ENCODE results near the gene AQP6. TPM values are rescaled to one million over a fixed set of nuclear protein-coding genes. Genes with fewer than 3 reads are reported as not detected.

Gene AQP6, protein sequence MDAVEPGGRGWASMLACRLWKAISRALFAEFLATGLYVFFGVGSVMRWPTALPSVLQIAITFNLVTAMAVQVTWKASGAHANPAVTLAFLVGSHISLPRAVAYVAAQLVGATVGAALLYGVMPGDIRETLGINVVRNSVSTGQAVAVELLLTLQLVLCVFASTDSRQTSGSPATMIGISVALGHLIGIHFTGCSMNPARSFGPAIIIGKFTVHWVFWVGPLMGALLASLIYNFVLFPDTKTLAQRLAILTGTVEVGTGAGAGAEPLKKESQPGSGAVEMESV
- not detected in 2 replicates for total RNA-seq (2014; rRNA removed)
- not detected for polyA plus RNA-seq (2012)

DNA sequence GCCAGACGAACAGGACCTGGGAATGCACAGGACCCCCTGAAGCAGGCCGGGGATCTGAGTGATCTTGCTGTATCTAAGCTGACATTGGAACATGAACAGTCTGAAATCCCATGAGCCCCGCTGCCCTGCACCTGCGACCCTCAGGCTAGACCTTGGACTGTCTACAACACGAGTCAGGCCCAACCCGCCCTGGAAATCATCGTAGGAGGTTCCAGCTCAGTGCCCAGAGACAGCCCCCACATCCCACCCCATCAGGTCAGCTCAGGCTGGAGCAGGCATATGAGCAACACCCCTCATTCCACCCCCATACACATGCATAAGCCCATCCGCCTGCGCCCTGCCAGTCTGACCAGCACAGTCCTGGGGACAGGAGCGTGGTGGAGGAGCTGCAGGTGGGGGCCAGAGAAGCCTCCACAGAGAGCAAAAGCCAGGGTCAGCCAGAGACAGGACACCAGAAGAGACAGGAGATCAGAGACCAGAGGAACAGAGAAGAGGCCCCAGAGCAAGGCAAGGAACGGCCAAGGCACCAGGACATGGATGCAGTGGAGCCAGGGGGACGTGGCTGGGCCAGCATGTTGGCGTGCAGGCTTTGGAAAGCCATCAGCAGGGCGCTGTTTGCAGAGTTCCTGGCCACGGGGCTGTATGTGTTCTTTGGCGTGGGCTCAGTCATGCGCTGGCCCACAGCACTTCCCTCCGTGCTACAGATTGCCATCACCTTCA is at the start of gene AQP6:
TSS of gene AQP6 (plus strand) at position 307 of the 720 bp plus-strand sequence. CDS start at position 534, 227 bp downstream.
- DNase-seq (ENCODE audit: low read depth): no peak

GRCh38 chr12:49923035-49923644 is 49.6 kb upstream of the AQP6 start:
- no peak for DNase-seq (ENCODE audit: low read depth)

- DNase-seq (ENCODE audit: low read depth): no peak
These were observed 48.7 kb upstream of the AQP6 start for GRCh38 chr12:49923880-49924556.

DNA sequence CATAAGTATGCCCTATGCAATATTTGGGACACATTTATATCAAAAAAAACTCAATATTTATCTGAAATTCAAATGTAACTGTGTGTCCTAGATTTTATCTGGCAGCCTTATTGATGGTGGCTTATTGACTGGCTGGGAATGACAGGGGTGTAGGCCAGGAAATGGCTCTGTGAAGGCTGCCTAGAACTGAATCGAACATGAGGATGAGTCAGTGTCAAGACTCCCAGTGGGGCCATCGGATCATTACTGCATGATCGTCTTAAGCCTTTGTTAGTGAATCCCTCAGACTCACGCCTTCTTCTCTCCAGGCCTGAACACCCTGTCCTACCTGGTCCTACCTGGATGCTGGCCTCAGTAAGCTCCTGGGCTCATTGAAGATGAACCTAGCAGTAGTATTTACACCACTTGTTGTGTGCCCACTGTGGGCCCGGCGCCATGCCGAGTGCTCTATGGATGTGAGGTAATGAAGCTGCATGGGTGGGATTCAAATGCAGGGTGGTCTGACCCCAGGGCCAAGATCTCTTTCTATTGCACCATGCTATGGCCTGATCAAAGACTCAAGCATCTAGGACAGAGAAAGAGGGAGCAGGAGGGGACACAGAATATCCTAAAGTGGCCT is 48.0 kb upstream of the AQP6 start:
- no peak for DNase-seq (ENCODE audit: low read depth)

DNA sequence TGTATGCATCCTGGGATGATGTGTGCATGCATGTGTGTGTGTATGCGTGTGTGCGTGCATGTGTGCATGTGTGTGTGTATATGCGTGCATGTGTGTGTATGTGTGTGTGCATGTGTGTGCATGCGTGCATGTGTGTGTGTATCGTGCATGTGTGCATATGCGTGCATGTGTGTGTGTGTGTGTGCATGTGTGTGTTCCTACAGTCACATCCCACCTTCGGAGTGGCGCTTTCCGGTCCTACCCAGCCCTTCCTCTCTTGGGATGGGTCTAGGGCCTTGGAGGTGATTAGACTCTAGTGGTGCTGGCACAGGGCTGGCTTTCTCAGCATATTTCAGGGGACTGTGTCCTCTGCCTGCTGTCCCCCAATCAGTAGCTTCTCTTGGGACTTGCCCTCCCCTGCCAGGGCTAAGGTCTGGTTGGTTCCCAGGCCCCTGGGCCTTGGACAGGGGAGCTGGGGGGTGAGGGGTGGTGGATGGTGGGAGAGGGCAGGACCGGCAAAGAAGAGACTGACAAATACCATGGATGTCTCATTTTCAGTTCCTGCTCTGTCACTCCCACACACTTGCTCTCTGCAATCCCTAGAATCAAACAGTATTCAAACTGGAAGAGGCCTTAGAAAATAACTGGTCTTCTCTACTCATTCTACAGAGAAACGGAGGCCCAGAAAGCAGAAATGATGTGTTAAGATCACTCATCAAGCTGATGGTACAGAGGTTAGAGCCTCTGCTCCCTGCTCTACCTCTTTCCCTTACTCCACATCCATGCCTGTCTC is 47.1 kb upstream of the AQP6 start:
- no peak for DNase-seq (ENCODE audit: low read depth)

DNA sequence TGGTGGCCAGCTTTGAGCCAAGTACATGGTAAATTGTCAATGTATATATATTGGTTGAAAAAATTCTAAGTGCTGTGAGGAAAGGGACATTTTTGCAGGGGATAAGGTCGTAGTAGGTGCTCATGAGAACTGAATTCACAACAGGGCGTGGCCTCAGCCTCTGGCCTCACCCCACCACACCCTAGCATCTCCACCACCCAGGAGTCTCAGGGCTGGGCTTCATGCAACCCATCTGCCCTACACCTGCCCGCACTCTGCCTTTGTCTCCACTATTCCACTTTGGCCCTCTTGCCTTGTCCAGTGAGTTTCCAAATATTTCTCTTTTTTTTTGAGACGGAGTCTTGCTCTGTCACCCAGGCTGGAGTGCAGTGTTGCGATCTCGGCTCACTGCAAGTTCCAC is 44.3 kb upstream of the AQP6 start:
- DNase-seq (ENCODE audit: low read depth): no peak

DNA sequence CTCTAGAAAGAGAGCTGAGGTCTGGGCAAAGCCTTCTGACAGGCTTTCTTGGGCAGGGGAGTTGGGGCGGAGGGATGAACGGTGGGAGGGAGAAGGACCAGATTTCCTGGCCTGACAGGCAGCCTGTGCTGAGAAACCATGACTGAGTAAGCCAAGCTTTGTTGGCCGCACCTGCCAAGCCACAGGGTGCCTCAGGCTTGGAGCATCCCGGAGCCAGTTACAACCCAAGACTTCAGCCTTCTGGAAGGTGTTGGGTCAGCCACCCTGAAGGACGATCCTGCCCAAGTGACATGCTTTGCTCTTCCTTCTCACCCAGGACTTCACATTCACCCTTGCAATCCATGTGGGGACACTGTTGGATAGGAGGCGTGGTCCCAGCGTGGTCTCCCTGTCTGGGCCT is 43.2 kb upstream of the AQP6 start:
- DNase-seq (ENCODE audit: low read depth): no peak

DNA sequence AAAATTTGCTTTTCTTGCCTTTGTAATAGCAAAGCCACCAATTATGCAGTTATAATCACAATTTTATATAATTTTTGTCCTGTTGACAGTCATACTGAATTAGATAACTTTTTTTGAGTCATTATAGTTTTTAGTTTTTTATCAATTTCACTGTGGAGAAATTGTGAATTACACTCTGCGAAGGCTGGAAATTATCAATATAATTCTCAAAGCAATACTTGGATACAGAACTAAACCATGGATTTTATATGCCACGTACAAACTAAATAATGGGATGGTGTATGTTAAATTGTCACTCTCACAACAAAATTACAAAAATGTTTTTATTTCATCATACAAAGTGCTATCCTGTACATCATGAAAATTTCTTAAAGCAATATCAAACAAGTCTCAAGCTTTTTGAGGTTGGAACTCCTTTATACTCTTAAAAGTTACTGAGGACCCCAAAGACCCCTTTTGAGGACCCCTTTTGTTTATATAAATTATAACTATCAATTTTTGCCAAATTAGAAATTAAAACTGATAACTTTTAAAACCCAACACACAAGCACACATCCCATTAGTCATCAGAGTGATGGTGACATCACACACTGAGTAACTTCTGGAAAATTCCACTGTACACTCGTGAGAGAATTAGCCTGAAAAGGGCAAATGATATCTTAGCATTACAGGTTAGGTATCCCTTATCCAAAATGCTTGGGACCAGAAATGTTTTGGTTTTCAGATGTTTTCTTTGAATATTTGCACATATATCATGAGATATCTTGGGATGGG is 42.0 kb upstream of the AQP6 start:
- peak; percentile 70 for DNase-seq (ENCODE audit: low read depth)

DNA sequence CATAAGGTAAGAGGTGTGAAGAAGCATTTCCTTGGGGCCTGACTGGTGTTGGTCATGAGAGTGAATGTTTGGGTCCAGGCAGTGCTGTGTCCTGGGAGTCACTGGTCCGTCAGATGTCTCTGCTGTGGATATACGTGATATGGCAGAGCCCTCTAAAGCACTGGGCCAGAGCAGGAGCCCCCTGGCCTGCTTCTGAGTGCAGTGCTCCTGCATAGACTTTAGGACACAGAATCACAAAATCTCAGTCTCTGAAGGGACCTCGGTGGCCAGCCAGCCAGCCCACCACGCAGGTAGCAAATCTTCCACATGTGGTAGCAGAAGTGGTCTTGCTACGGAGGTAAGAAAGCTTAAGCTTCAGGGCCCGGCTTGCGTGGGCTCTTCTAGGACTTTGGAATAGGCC is 40.7 kb upstream of the AQP6 start:
- DNase-seq (ENCODE audit: low read depth): no peak

GRCh38 chr12:49932533-49933130 is 40.1 kb upstream of the AQP6 start:
- DNase-seq (ENCODE audit: low read depth): no peak

DNA sequence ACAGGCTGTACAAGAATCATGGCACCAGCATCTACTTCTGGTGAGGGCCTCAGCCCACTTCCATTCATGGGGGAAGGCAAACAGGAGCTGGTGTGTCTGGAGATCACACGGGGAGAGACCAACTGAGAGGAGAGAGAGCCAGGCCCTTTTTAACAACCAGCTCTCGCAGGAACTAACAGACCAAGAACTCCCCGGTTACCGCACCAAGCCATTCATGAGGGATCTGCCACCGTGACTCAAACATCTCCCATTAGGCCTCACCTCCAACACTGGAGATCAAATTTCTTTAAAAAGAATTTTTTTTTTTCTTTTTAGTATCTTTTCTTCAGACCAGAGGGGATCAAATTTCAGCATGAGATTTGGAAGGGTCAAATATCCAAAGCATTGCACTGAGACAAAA is 39.0 kb upstream of the AQP6 start:
- DNase-seq (ENCODE audit: low read depth): peak; percentile 54

DNA sequence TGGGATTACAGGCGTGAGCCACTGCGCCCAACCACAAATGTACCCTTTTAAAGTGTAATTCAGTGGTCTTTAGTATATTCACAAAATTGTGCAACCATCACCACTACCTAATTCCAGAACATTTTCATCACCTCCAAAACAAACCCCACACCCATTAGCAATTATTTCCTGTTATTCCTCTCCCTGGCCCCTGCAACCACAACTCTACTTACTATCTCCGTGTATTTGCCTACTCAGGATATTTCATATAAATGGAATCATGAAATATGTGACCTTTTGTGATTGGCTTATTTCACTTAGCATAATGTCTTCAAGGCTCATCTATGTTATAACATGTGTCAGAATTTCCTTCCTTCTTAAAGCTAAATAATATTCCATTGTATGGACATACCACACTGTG is 38.2 kb upstream of the AQP6 start:
- DNase-seq (ENCODE audit: low read depth): no peak

- DNase-seq (ENCODE audit: low read depth): no peak
These were observed 35.8 kb upstream of the AQP6 start for GRCh38 chr12:49936925-49937324.

GRCh38 chr12:49937639-49938300 is 35.0 kb upstream of the AQP6 start:
- DNase-seq (ENCODE audit: low read depth): peak; percentile 18

DNA sequence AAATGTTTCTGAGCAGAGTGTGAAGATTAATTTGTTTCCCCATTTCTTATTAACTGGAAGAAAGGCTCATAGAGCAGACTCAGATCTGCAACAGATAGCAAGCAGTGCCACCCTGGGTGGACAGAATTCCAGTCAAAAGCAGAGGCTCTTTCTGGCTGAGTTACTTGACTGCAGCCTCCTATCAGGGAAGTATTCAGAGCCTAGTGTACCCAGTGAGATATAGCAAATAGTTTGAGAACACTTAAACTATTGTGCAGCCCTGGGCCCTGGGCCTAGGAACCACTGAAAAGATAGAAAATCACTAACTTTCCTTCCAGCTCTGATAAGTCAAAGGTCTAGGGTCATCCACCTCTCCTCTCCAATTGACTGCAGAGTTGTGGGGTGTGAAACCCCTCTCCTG is 33.4 kb upstream of the AQP6 start:
- DNase-seq (ENCODE audit: low read depth): no peak

- no peak for DNase-seq (ENCODE audit: low read depth)
These were observed 33.0 kb upstream of the AQP6 start for GRCh38 chr12:49939707-49940106.

DNA sequence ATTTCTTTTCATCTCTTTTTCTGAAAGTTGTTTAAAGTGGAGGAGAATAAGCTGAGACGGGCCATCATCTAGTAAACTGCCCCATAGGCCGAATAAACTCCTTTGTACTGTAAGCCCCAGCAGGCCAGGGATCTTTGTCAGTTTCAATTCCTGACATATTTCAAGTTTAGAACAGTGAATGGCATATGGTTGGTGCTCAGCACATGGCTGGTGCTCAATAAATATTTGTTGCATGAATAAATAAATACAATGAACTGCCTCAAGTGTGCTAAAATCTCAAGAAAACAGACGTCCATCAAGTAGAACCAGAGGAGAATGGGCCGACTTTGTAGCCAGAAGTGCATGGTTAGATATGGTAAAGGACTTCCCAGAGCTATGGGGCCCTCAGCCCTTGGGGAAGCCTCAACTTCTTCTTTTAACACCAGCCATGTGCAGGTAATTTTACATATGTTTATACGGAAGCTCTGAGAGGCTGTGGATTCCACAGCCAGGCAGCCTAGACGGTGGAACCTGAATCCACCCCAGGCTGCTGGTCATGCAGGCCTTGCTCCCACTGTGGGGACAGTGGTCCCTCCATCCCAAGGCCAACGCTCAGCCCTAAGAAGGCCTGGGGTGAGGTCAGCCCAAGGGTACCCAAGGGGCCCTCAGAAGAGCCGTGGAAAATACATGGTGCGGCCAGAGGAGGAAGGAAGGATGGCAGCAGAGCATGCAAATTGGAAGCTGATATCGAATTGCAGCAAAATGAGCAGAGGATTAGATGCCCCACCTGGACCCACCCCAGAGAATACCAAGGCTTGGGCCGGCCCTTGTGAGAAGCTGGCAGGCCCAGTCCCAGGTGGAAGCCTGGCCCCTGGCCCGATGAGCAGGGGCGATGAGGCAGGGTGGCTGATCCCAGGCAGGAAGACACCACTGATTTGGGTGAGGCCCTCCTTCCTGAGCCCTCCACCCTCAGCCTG is 30.9 kb upstream of the AQP6 start:
- DNase-seq (ENCODE audit: low read depth): no peak

- DNase-seq (ENCODE audit: low read depth): no peak
These were observed 30.2 kb upstream of the AQP6 start for GRCh38 chr12:49942512-49942893.

Measured in LHCN-M2 (cell line).